ENCODE measurements around the gene TRAF2. TPM values are rescaled to one million over a fixed set of nuclear protein-coding genes. Genes with fewer than 3 reads are reported as not detected.

The TRAF2 gene
- total and polyA plus RNA-seq, 9 of the 15 experiments (the other 6 are each of a cell fraction or from before 2014, with no cell fraction given) = 0.24 to 45.2 (median 18.0) TPM

GRCh38 chr9:136849038-136849959 is 37.0 kb upstream of the TRAF2 start, which contains the start of gene PHPT1 (continued):
- peak; percentile 35 for TF ChIP-seq E2F8 (IDR thresholded peaks at IDR 0.05; ENCODE audit: low read depth, partially characterized antibody)
- peak; percentile 59; the same call in 1 of the 2 replicates for TF ChIP-seq SPI1 (IDR thresholded peaks at IDR 0.05; ENCODE audit: borderline replicate concordance, low read depth, low read length)
- 0 out of 2 replicates have a peak, but pooled peaks have one; percentile 23 for TF ChIP-seq KLF1 (tag; IDR thresholded peaks at IDR 0.05)
- no peak for TF ChIP-seq SRSF3 (IDR thresholded peaks at IDR 0.05; ENCODE audit: insufficient read depth, low read length)
- peak; percentile 88 for TF ChIP-seq POLR2H (tag; IDR thresholded peaks at IDR 0.05; ENCODE audit: low read depth)
- TF ChIP-seq THAP7 (CRISPR knock-in tag; IDR thresholded peaks at IDR 0.05) = peak; percentile 57; the same call in 1 of the 2 replicates
- peak; percentile 81 for TF ChIP-seq RNF2 (IDR thresholded peaks at IDR 0.05)
- TF ChIP-seq DPF2 (IDR thresholded peaks at IDR 0.05) = 0 out of 2 replicates have a peak, but pooled peaks have one; percentile 24
- peak; percentile 78; the same call in 1 of the 2 replicates for TF ChIP-seq SIN3B (IDR thresholded peaks at IDR 0.05; ENCODE audit: low read depth)
- TF ChIP-seq RREB1 (CRISPR knock-in tag; IDR thresholded peaks at IDR 0.05) = 0 out of 2 replicates have a peak, but pooled peaks have one; percentile 19
- TF ChIP-seq ESRRA (IDR thresholded peaks at IDR 0.05; ENCODE audit: borderline replicate concordance, low read depth) = peak; percentile 65; the same call in 1 of the 2 replicates
- TF ChIP-seq KLF10 (CRISPR knock-in tag; IDR thresholded peaks at IDR 0.05) = no peak
- TF ChIP-seq HNRNPL (IDR thresholded peaks at IDR 0.05; ENCODE audit: low read depth, low read length) = peak; percentile 88
- peak; percentile 95 for TF ChIP-seq POLR2A (conservative IDR thresholded peaks at IDR 0.05)
- no peak for TF ChIP-seq RBM39 (optimal IDR thresholded peaks at IDR 0.05; ENCODE audit: low read depth, low read length)
- TF ChIP-seq ZNF263 (CRISPR knock-in tag; IDR thresholded peaks at IDR 0.05; ENCODE audit: borderline replicate concordance) = peak; percentile 64; the same call in 1 of the 2 replicates
- TF ChIP-seq TEAD4 (IDR thresholded peaks at IDR 0.05; ENCODE audit: low read length) = 0 out of 2 replicates have a peak, but pooled peaks have one; percentile 24
- TF ChIP-seq TEAD4 (CRISPR knock-in tag; IDR thresholded peaks at IDR 0.05; ENCODE audit: borderline replicate concordance) = no peak
- TF ChIP-seq MXI1 (IDR thresholded peaks at IDR 0.05; ENCODE audit: low read depth, low read length) = 0 out of 2 replicates have a peak, but pooled peaks have one; percentile 56
